Measurements from ENCODE around the gene TP53I11.

TP53I11 gene

GRCh38 chr11:44938066-44938691 lies 12.5 kb downstream of the TP53I11 start:
- DNase-seq = no peak

- no peak for DNase-seq
These were observed 13.6 kb downstream of the TP53I11 start for GRCh38 chr11:44936951-44937543.

- peak; percentile 80 for DNase-seq
These were observed 14.2 kb downstream of the TP53I11 start for GRCh38 chr11:44936525-44936924.

- DNase-seq = no peak
These were observed 15.9 kb downstream of the TP53I11 start for GRCh38 chr11:44934735-44935250.

GRCh38 chr11:44934110-44934509 lies 16.6 kb downstream of the TP53I11 start:
- no peak for DNase-seq

GRCh38 chr11:44931466-44931865 lies 19.2 kb downstream of the TP53I11 start:
- DNase-seq = no peak

GRCh38 chr11:44930588-44931302 lies 19.9 kb downstream of the TP53I11 start:
- DNase-seq = no peak

- no peak for DNase-seq
These were observed 21.9 kb downstream of the TP53I11 start for GRCh38 chr11:44928816-44929215.

GRCh38 chr11:44928144-44928543 lies 22.5 kb downstream of the TP53I11 start:
- no peak for DNase-seq

GRCh38 chr11:44927174-44927661 lies 23.5 kb downstream of the TP53I11 start:
- DNase-seq = no peak

- no peak for DNase-seq
These were observed 24.6 kb downstream of the TP53I11 start for GRCh38 chr11:44926036-44926435.

GRCh38 chr11:44923806-44924205 lies 26.9 kb downstream of the TP53I11 start:
- no peak for DNase-seq

GRCh38 chr11:44923115-44923514 lies 27.6 kb downstream of the TP53I11 start:
- no peak for DNase-seq

- no peak for DNase-seq
These were observed 30.2 kb downstream of the TP53I11 start for GRCh38 chr11:44920451-44920850.

- DNase-seq = no peak
These were observed 32.9 kb downstream of the TP53I11 start for GRCh38 chr11:44917741-44918140.

- DNase-seq = no peak
These were observed 33.8 kb downstream of the TP53I11 start for GRCh38 chr11:44916801-44917385.

GRCh38 chr11:44916331-44916730 lies 34.4 kb downstream of the TP53I11 start:
- no peak for DNase-seq

GRCh38 chr11:44915621-44916020 lies 35.1 kb downstream of the TP53I11 start:
- DNase-seq = peak; percentile 32

GRCh38 chr11:44915004-44915403 lies 35.7 kb downstream of the TP53I11 start:
- no peak for DNase-seq

GRCh38 chr11:44914105-44914504 lies 36.6 kb downstream of the TP53I11 start:
- DNase-seq = no peak

- DNase-seq = no peak
These were observed 37.2 kb downstream of the TP53I11 start for GRCh38 chr11:44913502-44913901.

- no peak for DNase-seq
These were observed 38.3 kb downstream of the TP53I11 start for GRCh38 chr11:44912270-44912987.

All from CD4-positive, alpha-beta T cell treated with Interleukin-15 for 1 hour (primary cell).